K562 (cell line): ENCODE measurements around the gene DNASE1L1. TPM values are rescaled to one million over a fixed set of nuclear protein-coding genes. Genes with fewer than 3 reads are reported as not detected.

Experiments used
- ATAC-seq: fragments of 200-7000 bp; cut with Tn5 transposase; 3 replicates; pipeline ENCODE4 v1.9.1; 2020; ENCODE audit warnings: moderate library complexity
- BruUV-seq: library from RNA; stranded (reverse); fragments of 400-500 nt; replicated peaks from 2 replicates; lab custom pipeline; 2021; lab: Mats Ljungman, UMichigan
- CTCF ChIA-PET: fragments of 300-600 bp; formaldehyde crosslinking; extraction: SDS; loops from one replicate; lab custom pipeline; 2021; ENCODE audit warnings: low intra/inter-chr PET ratio; lab: Yijun Ruan, JAX
- POLR2A ChIA-PET: fragments of 300-600, 350-650 bp; sonication (Branson Sonifier 250); formaldehyde crosslinking; extraction: SDS; loops from one replicate; lab custom pipeline; 2021; ENCODE audit warnings: antibody characterized with exemption, inconsistent platforms; lab: Yijun Ruan, JAX
- DNase-seq, 4 experiments: peaks; one replicate each; pipeline versions ENCODE4 v3.0.0 to v3.0.0-alpha.2; 2011 to 2018; ENCODE audit warnings: low spot score in 3 of 4, mixed read lengths in 3 of 4; ENCODE audit errors: extremely low read depth in 1 of 4
- FAIRE-seq: peaks from 2 replicates; lab custom pipeline; 2011; peaks lifted over from hg19 to GRCh38; lab: Jason Lieb, UNC
- H2AFZ ChIP-seq: 2 replicates; pipeline ENCODE4 v1.6.0; 2011; ENCODE audit warnings: low read depth, low read length, control low read depth, inconsistent platforms
- H3K27ac ChIP-seq: fragments of 200-600 bp; 3 replicates; pipeline ENCODE4 v1.8.0; 2011; ENCODE audit warnings: low read depth, mild to moderate bottlenecking, control low read depth, inconsistent platforms, low read length, moderate library complexity, mixed read lengths; ENCODE audit errors: extremely low read depth
- H3K27me3 ChIP-seq, 2 experiments: fragments of 300-600 bp in 1 of 2; 2 replicates in 1 of 2; 3 replicates in 1 of 2; pipeline versions ENCODE4 v1.6.0 to v1.8.0; 2011; ENCODE audit warnings: inconsistent platforms in 2 of 2, low read length in 2 of 2, mild to moderate bottlenecking in 1 of 2, mixed read lengths in 1 of 2, moderate library complexity in 1 of 2; ENCODE audit not compliant: control insufficient read depth in 2 of 2, insufficient read depth in 2 of 2
- H3K36me3 ChIP-seq: fragments of 300-600 bp; 3 replicates; pipeline ENCODE4 v1.8.0; 2011; ENCODE audit warnings: mild to moderate bottlenecking, low read length, inconsistent platforms; ENCODE audit not compliant: control insufficient read depth, insufficient read depth
- H3K4me1 ChIP-seq, 2 experiments: fragments of 200-600 bp in 1 of 2; replicated peaks in 1 of 2; 2 replicates in 1 of 2; 3 replicates in 1 of 2; pipeline versions ENCODE4 v1.5.1 to v1.8.0; 2011; ENCODE audit warnings: inconsistent platforms in 2 of 2, low read length in 2 of 2, mild to moderate bottlenecking in 1 of 2, mixed read lengths in 1 of 2, moderate library complexity in 1 of 2; ENCODE audit not compliant: control insufficient read depth in 2 of 2, insufficient read depth in 2 of 2
- H3K4me2 ChIP-seq: 2 replicates; pipeline ENCODE4 v1.6.1; 2011; ENCODE audit warnings: low read length, control low read depth, inconsistent platforms, mixed read lengths; ENCODE audit not compliant: insufficient read depth
- H3K4me3 ChIP-seq: fragments of 200-600 bp; sonication (generic), shearing (Covaris generic); 2 replicates; pipeline ENCODE4 v1.5.1; 2016; ENCODE audit warnings: control low read depth, inconsistent platforms
- H3K79me2 ChIP-seq: fragments of 200-600 bp; 3 replicates; pipeline ENCODE4 v1.8.0; 2011; ENCODE audit warnings: low read length, inconsistent platforms; ENCODE audit not compliant: control insufficient read depth, insufficient read depth
- H3K9ac ChIP-seq, 2 experiments: 2 replicates each; pipeline versions ENCODE4 v1.6.0 to v1.6.1; 2011; ENCODE audit warnings: low read depth in 2 of 2, low read length in 2 of 2, control low read depth in 1 of 2, inconsistent platforms in 1 of 2, mild to moderate bottlenecking in 1 of 2, mixed read lengths in 1 of 2; ENCODE audit not compliant: insufficient read depth in 1 of 2
- H3K9me1 ChIP-seq: one replicate; pipeline ENCODE4 v1.6.0; 2011; ENCODE audit warnings: inconsistent platforms, mild to moderate bottlenecking, low read length, moderate library complexity; ENCODE audit not compliant: control insufficient read depth, insufficient read depth
- H3K9me3 ChIP-seq: replicated peaks from 2 replicates; pipeline ENCODE4 v1.5.1; 2011; ENCODE audit warnings: low read depth, low read length, inconsistent platforms; ENCODE audit not compliant: control insufficient read depth, insufficient read depth
- H4K20me1 ChIP-seq: replicated peaks from 2 replicates; pipeline ENCODE4 v1.6.1; 2011; ENCODE audit warnings: low read length, inconsistent platforms, mixed read lengths; ENCODE audit not compliant: control insufficient read depth, insufficient read depth
- HDAC1 ChIP-seq, 2 experiments: fragments of 450-650 bp; IDR thresholded peaks; 2 replicates each; pipeline ENCODE4 v1.6.1; 2016 to 2017; ENCODE audit warnings: inconsistent platforms in 1 of 2, mild to moderate bottlenecking in 1 of 2, moderate library complexity in 1 of 2
- NCOA6 ChIP-seq: fragments of 450-650 bp; IDR thresholded peaks from 2 replicates; pipeline ENCODE4 v1.6.1; 2017; ENCODE audit warnings: mild to moderate bottlenecking
- PHF8 ChIP-seq: fragments of 200-600 bp; sonication (generic); IDR thresholded peaks from 2 replicates; pipeline ENCODE4 v1.6.1; 2012; ENCODE audit warnings: mixed run types, mild to moderate bottlenecking, inconsistent platforms, low read length, moderate library complexity, borderline replicate concordance
- POLR2A ChIP-seq: fragments of 450-650 bp; conservative IDR thresholded peaks from 2 replicates; pipeline ENCODE4 v1.6.1; 2016
- SIN3B ChIP-seq: fragments of 450-650 bp; IDR thresholded peaks from 2 replicates; pipeline ENCODE4 v1.6.1; 2017; ENCODE audit warnings: low read depth, mild to moderate bottlenecking, moderate library complexity
- SRF ChIP-seq, 2 experiments: fragments of 250-450, 450-650 bp in 1 of 2; sonication (Bioruptor Pico) in 1 of 2; sonication (generic) in 1 of 2; formaldehyde crosslinking; IDR thresholded peaks; 2 replicates each; pipeline versions ENCODE4 v1.5.0 to v1.5.1; 2020 to 2022; ENCODE audit warnings: mild to moderate bottlenecking in 1 of 2, missing genetic modification reagents in 1 of 2
- TAF7 ChIP-seq: fragments of 450-650 bp; IDR thresholded peaks from 2 replicates; pipeline ENCODE4 v1.6.1; 2016; ENCODE audit warnings: missing genetic modification characterization, missing compliant biosample characterization
- TBP ChIP-seq: optimal IDR thresholded peaks from 2 replicates; pipeline ENCODE3; 2011; ENCODE audit warnings: low read depth, low read length, improper control_type of control experiment
- ZC3H11A ChIP-seq: IDR thresholded peaks from 2 replicates; pipeline ENCODE4 v1.6.1; 2012; ENCODE audit warnings: low read depth, low read length, improper control_type of control experiment
- ZKSCAN3 ChIP-seq: fragments of 250-450 bp; sonication (Bioruptor Pico); IDR thresholded peaks from 2 replicates; pipeline ENCODE4 v1.4.0; 2020
- ZNF347 ChIP-seq: fragments of 450-650 bp; formaldehyde crosslinking; IDR thresholded peaks from 2 replicates; pipeline ENCODE4 v1.4.0; 2020; ENCODE audit warnings: low read depth, mild to moderate bottlenecking, moderate library complexity
- WGBS: fragments of 100-300 bp; shearing (Covaris generic); methylation state at CpG from one replicate; pipeline ENCODE4 v1.1.6; 2016; ENCODE audit warnings: low coverage, mixed read lengths; ENCODE audit not compliant: insufficient coverage; ENCODE audit errors: missing lambda C conversion rate; 5-methylcytosine and 5-hydroxymethylcytosine counted together
- in situ Hi-C: fragments of 300-500 bp; cut with MboI; formaldehyde crosslinking; loops from 4 replicates; pipeline ENCODE4 v1.15.0; 2018; ENCODE audit warnings: inconsistent platforms, mixed read lengths
- intact Hi-C: fragments of 100-400 bp; cut with micrococcal nuclease; formaldehyde crosslinking; loops from 2 replicates; pipeline ENCODE4 v1.14.2; 2022
- polyA plus RNA-seq, 8 experiments: library from polyadenylated mRNA; depleted of rRNA in 4 of 8; stranded (reverse) in 5 of 8; unstranded in 3 of 8; fragments of >200 nt; fragmentation: Nextera tagmentation in 2 of 8; fragmentation: Illumina TruSeq in 1 of 8; extraction: Ambion mirVana in 2 of 8; extraction: Trizol in 1 of 8; gene quantifications; 2 replicates each; pipeline versions ENCODE4 v1.2.1 to v1.2.3, GENCODE V29; 2011 to 2014; ENCODE audit warnings: inconsistent platforms in 1 of 8, missing spikeins in 1 of 8
- total RNA-seq, 7 experiments: library from RNA; depleted of rRNA in 6 of 7; stranded (reverse); fragments of >200 nt in 6 of 7; fragmentation: Illumina TruSeq in 2 of 7; extraction: Trizol in 2 of 7; gene quantifications; 2 replicates each; pipeline versions ENCODE4 v1.2.1 to v1.2.3, GENCODE V29; 2011 to 2021; ENCODE audit warnings: low replicate concordance in 1 of 7
- TF ChIP-seq, protein P1 (sequence below), 3 experiments: fragments of 200-800 bp in 1 of 3; sonication (Bioruptor generic) in 1 of 3; sonication (generic) in 1 of 3; formaldehyde crosslinking in 1 of 3; IDR thresholded peaks; 2 replicates each; pipeline versions ENCODE4 v1.6.1 to v1.8.0; 2016 to 2022; ENCODE audit warnings: mild to moderate bottlenecking in 2 of 3, missing compliant biosample characterization in 2 of 3, missing genetic modification characterization in 2 of 3, missing genetic modification reagents in 1 of 3
- TF ChIP-seq, protein P2 (sequence below), 3 experiments: IDR thresholded peaks in 2 of 3; conservative IDR thresholded peaks in 1 of 3; 2 replicates each; pipeline ENCODE4 v1.5.1; 2011 to 2012; ENCODE audit warnings: low read length in 3 of 3, mild to moderate bottlenecking in 3 of 3, control low read depth in 2 of 3, improper control_type of control experiment in 1 of 3, inconsistent platforms in 1 of 3, low read depth in 1 of 3, mixed read lengths in 1 of 3, moderate library complexity in 1 of 3; ENCODE audit not compliant: insufficient read depth in 2 of 3
- TF ChIP-seq, protein P3 (sequence below): fragments of 250-450 bp; sonication (Bioruptor Pico); IDR thresholded peaks from 2 replicates; pipeline ENCODE4 v1.8.0; 2021; ENCODE audit warnings: borderline replicate concordance, mild to moderate bottlenecking, moderate library complexity; ENCODE audit not compliant: poor library complexity, severe bottlenecking
- TF ChIP-seq, protein P4 (sequence below): fragments of 450-650 bp; formaldehyde crosslinking; IDR thresholded peaks from 2 replicates; pipeline ENCODE4 v1.4.0; 2020; ENCODE audit warnings: mild to moderate bottlenecking, moderate library complexity

The DNASE1L1 gene
- total and polyA plus RNA-seq, 9 of the 15 experiments (the other 6 are each of a cell fraction or from before 2014, with no cell fraction given), result 0.73 to 12.6 (median 7.9) TPM

DNA sequence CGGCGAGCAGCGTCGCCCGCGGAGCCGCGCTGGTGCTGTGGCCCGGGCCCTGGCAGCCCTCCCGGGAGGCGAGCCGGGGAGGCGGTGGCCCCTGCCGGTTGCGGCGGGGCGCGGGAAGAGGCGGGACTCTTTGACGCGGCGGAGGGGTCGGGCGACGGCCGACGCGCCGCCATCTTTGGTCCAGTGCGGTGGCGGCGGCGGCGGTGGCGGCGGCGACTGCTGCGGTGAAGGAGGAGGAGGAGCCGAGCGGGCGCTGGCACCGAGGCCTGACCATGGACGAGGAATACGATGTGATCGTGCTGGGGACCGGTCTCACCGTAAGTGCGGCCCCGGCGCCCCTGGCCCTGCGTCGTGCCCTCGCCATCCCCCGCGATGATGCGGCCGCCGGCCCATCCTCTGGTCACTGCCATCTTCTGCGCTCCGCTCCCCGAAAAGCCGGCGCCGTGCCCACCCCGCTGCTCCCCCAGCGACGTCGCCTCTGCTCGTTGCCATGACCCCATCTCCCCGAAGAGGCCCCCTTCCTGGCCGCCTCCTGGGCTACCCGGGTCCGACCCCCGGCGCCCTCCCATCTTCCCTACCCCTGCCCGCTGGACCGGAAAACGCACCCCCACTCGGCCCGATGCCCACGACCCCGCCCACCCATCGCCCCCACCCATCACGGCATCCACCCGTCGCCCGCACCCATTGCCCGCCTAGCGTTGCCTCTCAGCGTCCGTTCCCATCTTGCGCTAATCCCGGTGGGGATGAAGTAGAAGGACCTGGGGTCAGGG is 28.1 kb upstream of the DNASE1L1 start, which contains the start of gene GDI1:
TSS of gene GDI1 (plus strand) at position 172 of the 770 bp plus-strand sequence. CDS start at position 273, 101 bp downstream.
- WGBS, result 0% methylated on average over 5 of the region's 93 CpGs
- TF ChIP-seq TAF7 (tag) (0 out of 2 replicates have a peak, but pooled peaks have one; percentile 24), POLR2A (peak; percentile 26; the same call in 1 of the 2 replicates), SRF (CRISPR knock-in tag; IDR thresholded peaks at IDR 0.05) (no peak), ZC3H11A (no peak), SIN3B (peak; percentile 62; the same call in 1 of the 2 replicates), ZNF347 (no peak), HDAC1 (IDR thresholded peaks at IDR 0.05) (peak in 1 of 2 experiments; percentile 41; a peak in 1 of 4 replicates), TBP (peak; percentile 52), ZKSCAN3 (CRISPR knock-in tag) (no peak), PHF8 (peak; percentile 72; the same call in 1 of the 2 replicates), NCOA6 (no peak)
- TF ChIP-seq, protein P1, sequence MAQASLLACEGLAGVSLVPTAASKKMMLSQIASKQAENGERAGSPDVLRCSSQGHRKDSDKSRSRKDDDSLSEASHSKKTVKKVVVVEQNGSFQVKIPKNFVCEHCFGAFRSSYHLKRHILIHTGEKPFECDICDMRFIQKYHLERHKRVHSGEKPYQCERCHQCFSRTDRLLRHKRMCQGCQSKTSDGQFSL (CRISPR knock-in tag; IDR thresholded peaks at IDR 0.05), result no peak
- TF ChIP-seq, protein P1 (tag; IDR thresholded peaks at IDR 0.05), result 0 out of 4 replicates have a peak, but pooled peaks of 1 of the 2 experiments have one; percentile 16
- TF ChIP-seq, protein P2, sequence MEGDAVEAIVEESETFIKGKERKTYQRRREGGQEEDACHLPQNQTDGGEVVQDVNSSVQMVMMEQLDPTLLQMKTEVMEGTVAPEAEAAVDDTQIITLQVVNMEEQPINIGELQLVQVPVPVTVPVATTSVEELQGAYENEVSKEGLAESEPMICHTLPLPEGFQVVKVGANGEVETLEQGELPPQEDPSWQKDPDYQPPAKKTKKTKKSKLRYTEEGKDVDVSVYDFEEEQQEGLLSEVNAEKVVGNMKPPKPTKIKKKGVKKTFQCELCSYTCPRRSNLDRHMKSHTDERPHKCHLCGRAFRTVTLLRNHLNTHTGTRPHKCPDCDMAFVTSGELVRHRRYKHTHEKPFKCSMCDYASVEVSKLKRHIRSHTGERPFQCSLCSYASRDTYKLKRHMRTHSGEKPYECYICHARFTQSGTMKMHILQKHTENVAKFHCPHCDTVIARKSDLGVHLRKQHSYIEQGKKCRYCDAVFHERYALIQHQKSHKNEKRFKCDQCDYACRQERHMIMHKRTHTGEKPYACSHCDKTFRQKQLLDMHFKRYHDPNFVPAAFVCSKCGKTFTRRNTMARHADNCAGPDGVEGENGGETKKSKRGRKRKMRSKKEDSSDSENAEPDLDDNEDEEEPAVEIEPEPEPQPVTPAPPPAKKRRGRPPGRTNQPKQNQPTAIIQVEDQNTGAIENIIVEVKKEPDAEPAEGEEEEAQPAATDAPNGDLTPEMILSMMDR (IDR thresholded peaks at IDR 0.05 in 2 of 3, conservative IDR thresholded peaks at IDR 0.05 in 1 of 3; ENCODE audit: insufficient read depth in 2 of 3, low read depth in 1 of 3, low read length in 3 of 3), result no peak
- TF ChIP-seq, protein P3, sequence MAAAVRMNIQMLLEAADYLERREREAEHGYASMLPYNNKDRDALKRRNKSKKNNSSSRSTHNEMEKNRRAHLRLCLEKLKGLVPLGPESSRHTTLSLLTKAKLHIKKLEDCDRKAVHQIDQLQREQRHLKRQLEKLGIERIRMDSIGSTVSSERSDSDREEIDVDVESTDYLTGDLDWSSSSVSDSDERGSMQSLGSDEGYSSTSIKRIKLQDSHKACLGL (CRISPR knock-in tag), result no peak
- TF ChIP-seq, protein P4, sequence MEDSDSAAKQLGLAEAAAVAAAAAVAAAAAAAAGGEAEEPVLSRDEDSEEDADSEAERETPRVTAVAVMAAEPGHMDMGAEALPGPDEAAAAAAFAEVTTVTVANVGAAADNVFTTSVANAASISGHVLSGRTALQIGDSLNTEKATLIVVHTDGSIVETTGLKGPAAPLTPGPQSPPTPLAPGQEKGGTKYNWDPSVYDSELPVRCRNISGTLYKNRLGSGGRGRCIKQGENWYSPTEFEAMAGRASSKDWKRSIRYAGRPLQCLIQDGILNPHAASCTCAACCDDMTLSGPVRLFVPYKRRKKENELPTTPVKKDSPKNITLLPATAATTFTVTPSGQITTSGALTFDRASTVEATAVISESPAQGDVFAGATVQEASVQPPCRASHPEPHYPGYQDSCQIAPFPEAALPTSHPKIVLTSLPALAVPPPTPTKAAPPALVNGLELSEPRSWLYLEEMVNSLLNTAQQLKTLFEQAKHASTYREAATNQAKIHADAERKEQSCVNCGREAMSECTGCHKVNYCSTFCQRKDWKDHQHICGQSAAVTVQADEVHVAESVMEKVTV (CRISPR knock-in tag), result no peak

More for the DNA sequence above, 28.1 kb upstream of the DNASE1L1 start, which contains the start of gene GDI1:
- peaks cover 22% of the 10 kb centered on the region for H3K79me2 ChIP-seq
- in situ Hi-C loops, result no loop called here
- DNase-seq (peak in 3 of 4 experiments; percentile 59 to 68 (median 66)), FAIRE-seq (no peak), ATAC-seq (peak; percentile 76)
- H3K4me1 ChIP-seq, result peaks cover 2 to 40% of the 10 kb centered on the region in 2 experiments; a peak in 4 of 5 replicates
- H3K9me3 ChIP-seq, result no peaks in the 10 kb centered on the region
- BruUV-seq, result no TSS peak
- H4K20me1 ChIP-seq, result peaks cover 5% of the 10 kb centered on the region; the same call in 1 of the 2 replicates
- H3K4me2 ChIP-seq, result peak within 1 kb of the TSS; percentile 84
- H3K9me1 ChIP-seq, result peaks cover 3% of the 10 kb centered on the region
- no peaks in the 10 kb centered on the region for H3K27me3 ChIP-seq
- peak within 1 kb of the TSS; percentile 79; the same call in 1 of the 2 replicates for H2AFZ ChIP-seq
- H3K9ac ChIP-seq, result peak within 1 kb of the TSS; percentile 63 to 91; a peak in 3 of 4 replicates
- peak within 1 kb of the TSS; percentile 83; the same call in 2 of the 3 replicates for H3K27ac ChIP-seq
- intact Hi-C loops, result no loop called here
- CTCF ChIA-PET, result no interaction called here
- POLR2A ChIA-PET, result no interaction called here
- H3K4me3 ChIP-seq, result peak within 1 kb of the TSS; percentile 68
- peaks cover 73% of the 10 kb centered on the region; the same call in 2 of the 3 replicates for H3K36me3 ChIP-seq
